22Rv1 (cell line): ENCODE results near the gene ZNF683.

Source experiments
- CTCF ChIP-seq: fragments of 450-650 bp; IDR thresholded peaks from 2 replicates; pipeline ENCODE4 v1.5.1; 2017; ENCODE audit warnings: mild to moderate bottlenecking
- ZFX ChIP-seq: fragments of 450-650 bp; IDR thresholded peaks from 2 replicates; pipeline ENCODE4 v1.6.1; 2017; ENCODE audit warnings: antibody characterized with exemption, borderline replicate concordance

- no peak for TF ChIP-seq CTCF
- no peak for TF ChIP-seq ZFX
Observed at GRCh38 chr1:26336477-26337205, 35.9 kb downstream of the ZNF683 start.
